Hepatocyte (in vitro differentiated cells): ENCODE data around the gene SLC30A3.

ENCODE experiments used
- CTCF ChIP-seq: fragments of 200-600 bp; sonication (generic); IDR thresholded peaks from 2 replicates; pipeline ENCODE4 v1.5.1; 2016; ENCODE audit warnings: antibody characterized with exemption, mild to moderate bottlenecking; ENCODE audit not compliant: poor library complexity
- EZH2 ChIP-seq: fragments of 200-600 bp; sonication (generic); IDR thresholded peaks from 2 replicates; pipeline ENCODE4 v1.6.1; 2016; ENCODE audit warnings: antibody characterized with exemption, mild to moderate bottlenecking, borderline replicate concordance

- TF ChIP-seq CTCF (no peak), EZH2 (no peak)
Measured at GRCh38 chr2:27312152-27312551, 49.3 kb upstream of the SLC30A3 start.
